NCI-H2107 treated with DMSO at 0.1 percent for 48 hours (cell line): ENCODE data around the gene SNRK.

Experiments used
- DNase-seq: peaks from one replicate; lab custom pipeline; 2025; ENCODE audit not compliant: unreplicated experiment; lab: John Stamatoyannopoulos, UW

The SNRK gene, protein sequence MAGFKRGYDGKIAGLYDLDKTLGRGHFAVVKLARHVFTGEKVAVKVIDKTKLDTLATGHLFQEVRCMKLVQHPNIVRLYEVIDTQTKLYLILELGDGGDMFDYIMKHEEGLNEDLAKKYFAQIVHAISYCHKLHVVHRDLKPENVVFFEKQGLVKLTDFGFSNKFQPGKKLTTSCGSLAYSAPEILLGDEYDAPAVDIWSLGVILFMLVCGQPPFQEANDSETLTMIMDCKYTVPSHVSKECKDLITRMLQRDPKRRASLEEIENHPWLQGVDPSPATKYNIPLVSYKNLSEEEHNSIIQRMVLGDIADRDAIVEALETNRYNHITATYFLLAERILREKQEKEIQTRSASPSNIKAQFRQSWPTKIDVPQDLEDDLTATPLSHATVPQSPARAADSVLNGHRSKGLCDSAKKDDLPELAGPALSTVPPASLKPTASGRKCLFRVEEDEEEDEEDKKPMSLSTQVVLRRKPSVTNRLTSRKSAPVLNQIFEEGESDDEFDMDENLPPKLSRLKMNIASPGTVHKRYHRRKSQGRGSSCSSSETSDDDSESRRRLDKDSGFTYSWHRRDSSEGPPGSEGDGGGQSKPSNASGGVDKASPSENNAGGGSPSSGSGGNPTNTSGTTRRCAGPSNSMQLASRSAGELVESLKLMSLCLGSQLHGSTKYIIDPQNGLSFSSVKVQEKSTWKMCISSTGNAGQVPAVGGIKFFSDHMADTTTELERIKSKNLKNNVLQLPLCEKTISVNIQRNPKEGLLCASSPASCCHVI

GRCh38 chr3:43286115-43286840 is at the start of gene SNRK:
Gene SNRK (plus strand): TSS chr3:43286540. CDS start chr3:43303204, 16,664 bp downstream.
- DNase-seq: peak; percentile 20

DNA sequence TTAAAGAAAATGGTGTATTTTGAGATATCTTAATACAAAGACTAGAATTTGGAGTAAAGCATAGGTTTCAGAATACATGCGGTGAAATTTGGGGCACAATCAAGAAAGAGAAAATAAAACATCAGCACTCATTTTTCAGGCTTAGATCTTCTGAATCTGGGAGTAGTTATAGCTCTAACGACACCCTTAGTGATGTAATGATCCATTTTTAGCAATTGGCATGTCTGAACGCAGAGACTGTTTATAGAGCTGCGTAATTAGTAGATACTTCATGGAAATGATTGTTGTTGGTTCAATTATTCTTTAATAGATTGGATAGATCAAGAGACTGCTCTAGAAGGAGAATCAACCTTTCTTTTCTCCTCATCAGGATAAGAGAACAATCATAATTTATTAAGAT is 47.5 kb upstream of the SNRK start:
- DNase-seq: no peak

DNA sequence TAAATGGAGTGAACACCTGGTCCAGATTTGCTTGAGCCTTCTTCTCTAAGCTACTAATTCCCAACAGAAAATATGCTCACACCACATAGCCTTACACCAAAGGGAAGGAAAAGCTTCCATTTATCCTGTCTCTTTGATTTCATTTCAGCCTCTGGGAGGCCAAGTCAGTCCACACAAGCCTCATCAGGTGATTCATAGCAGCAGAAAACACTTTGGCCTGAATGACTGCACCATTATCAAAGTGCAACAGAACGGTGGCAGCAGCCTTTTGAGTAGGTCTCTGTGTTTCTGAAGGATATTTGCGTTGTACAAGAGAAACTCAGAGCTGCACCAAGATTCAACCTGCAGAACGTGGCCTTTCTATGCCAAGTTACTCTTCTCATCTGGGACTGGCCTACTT is 46.6 kb upstream of the SNRK start:
- DNase-seq: no peak

DNA sequence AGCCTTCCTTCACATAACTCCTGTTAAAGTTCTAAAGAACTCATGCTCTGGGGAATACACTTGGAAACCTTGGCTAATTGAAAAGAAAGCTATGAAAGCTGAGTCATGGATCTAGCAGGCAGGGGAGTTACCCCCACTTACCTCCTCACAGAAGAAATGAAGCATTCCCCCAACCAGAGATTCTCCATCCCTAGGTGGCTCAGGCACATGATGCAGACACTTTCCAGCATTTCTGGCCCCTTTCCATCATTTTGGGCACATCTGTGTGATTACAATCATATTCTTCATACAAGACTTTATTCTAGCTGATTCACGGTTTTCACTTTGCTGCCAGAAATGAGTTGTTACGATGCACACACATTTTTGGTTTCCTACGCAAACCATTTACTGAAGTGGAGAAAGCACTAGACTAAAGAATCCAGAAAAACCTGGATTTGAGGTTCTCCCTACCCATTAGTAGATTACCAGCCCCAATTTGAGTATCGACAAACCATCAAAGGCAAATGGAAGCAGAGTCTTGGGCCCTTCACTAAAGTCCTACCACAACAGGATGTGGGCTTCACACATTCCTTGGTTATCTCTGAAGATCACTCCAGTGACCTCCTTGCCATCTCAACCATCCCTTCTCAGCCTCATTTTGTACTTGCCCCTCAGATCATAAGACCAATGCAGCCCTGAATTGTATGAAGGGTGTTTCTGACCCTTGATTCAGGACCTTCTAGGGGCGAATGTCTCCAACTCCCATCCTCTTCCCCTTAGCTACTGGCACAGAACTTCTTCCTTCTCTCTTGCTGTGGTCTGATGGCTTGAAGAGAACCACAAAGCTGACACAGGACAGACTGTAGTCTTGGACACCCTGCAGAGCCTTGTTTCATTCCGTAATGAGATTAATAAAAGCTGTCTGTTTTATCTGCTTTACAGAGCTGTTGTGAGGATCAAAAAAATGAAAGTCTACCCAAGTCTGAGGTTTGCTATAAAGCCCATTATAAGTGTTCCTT is 42.5 kb upstream of the SNRK start:
- DNase-seq: no peak

GRCh38 chr3:43244694-43245093 is 41.6 kb upstream of the SNRK start:
- DNase-seq: no peak

GRCh38 chr3:43246976-43247375 is 39.4 kb upstream of the SNRK start:
- DNase-seq: no peak

GRCh38 chr3:43247561-43248184 is 38.7 kb upstream of the SNRK start:
- DNase-seq: no peak

GRCh38 chr3:43248185-43248583 is 38.2 kb upstream of the SNRK start:
- no peak for DNase-seq

DNA sequence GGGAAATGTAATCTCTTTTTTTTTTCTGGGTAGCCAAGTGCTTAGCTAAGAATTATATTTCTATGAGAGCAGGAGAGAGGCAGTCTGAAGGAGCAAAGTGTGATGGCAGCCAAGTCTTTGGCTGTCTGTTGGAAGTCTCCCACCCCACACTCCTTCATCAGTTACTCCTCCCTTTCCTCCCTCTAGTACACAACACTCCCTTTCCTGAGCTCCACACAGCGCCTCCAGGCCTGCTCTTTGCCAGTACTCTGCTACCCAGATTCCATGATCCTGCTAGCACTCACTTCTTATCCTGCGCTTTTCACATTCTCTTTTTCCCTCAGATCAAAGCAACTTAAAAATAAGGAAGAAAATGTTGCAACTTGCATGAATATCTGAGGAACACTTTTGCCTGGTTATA is 37.4 kb upstream of the SNRK start:
- no peak for DNase-seq

DNA sequence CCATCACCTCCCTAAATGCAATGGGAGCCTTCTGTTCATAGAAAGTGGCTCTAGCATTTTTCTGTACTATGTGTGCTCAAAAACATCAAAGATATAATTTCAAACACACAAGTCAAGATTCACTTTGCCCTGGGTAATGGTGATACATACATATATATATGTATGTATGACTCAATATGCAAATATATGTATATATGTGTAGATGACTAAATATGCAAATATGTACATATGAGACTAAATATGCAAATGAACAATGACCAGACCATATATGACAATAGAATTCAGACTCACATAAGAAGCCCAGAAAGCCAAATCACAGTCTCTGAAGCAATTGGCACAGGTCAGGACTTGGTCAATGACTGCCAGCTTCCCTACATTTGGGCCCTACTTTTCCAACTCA is 36.9 kb upstream of the SNRK start:
- no peak for DNase-seq

DNA sequence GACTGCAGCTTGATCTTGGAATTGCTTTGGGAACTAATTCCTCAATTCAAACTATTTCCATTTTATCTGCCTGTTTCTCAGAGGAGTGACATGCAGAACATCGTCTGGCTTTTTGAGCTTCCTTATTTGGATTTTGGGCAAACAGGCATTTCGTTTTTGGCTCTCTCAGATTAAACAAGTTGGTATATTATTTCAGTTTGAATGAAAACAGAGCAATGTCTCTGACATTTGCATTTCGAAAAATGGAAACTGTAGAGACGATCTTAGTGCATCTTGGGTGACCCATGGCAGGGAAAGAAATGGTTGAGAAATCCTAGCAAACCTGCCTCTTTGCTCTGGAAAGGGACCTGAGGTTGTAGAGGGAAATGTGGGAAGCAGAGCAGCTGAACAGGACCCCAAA is 33.0 kb upstream of the SNRK start:
- no peak for DNase-seq

- no peak for DNase-seq
Measured at GRCh38 chr3:43254125-43254524, 32.2 kb upstream of the SNRK start.

- no peak for DNase-seq
Measured at GRCh38 chr3:43255662-43256061, 30.7 kb upstream of the SNRK start.

DNA sequence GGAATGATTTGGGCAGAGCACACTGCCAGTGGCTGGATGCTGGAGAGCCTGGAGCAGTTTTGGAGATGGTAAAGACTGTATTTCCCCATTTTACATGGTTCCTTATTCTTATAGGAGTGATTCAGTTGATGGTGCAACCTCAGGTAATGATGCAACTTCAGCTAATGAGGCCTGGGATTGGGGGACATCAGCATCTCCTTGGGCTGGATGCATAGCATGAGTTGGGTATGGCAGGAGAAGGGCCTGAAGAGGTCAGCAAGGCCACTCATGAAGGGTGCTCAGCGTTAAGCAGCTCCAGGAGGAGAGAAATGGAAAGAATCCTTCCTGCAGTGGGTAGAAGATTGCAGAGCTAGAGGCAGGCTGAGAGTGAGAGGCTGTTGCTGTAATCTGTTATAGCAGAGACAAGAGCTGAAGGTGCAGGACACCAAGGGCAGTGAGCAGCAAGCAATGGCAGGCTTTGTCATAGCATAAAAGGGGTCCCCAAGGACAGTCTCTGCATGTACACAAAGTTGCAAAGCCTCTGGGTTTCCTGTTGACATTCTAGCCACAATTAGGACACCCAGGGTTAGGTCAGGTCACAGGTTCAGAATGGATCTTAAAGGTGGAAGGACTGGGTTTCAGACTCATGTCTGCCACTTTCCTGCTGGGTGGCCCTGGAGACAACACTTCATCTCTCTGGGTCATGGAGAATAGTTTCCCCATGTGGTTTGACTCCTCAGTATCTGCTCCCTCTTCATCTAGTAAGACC is 29.5 kb upstream of the SNRK start:
- no peak for DNase-seq

DNA sequence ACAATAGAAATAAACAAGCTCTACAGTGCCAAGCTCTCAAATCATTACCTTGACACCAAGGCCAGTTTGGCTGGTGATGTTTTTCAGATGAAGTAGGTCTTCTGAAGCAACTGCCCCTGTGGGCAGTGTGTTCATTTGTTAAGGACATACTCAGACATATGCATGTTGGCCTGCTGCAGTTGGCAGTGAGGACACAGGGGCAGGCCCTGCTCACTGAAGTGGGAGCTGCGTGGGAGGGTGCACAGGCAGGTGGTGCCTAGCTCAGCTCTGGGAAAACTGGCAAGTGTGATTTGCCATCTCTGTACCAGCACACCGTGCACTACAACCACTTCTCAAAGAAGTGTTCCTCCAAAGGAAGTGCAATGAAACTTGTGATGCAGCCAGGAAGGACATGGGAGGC is 28.5 kb upstream of the SNRK start:
- DNase-seq: no peak

- no peak for DNase-seq
Measured at GRCh38 chr3:43259626-43260025, 26.7 kb upstream of the SNRK start.

- DNase-seq: no peak
Measured at GRCh38 chr3:43260412-43260811, 25.9 kb upstream of the SNRK start.

DNA sequence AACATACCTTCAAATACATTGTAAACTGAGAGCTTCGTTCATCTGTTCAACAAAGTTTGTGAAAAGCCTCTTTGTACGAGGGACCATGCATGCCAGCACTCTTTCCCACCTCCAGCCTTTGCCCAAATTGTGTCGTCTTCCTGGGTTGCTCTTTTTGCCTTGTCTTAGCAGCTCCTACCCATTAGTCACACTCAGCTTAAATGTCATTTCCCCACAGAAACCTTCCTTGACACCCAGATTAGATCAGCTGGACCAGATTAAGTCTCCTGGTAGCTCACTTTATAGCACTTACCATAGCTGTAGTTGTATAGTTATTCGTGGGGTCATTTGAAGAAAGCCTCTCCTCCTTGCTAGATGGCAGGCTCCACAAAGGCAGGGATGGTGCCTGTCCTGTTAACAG is 24.1 kb upstream of the SNRK start:
- no peak for DNase-seq

DNA sequence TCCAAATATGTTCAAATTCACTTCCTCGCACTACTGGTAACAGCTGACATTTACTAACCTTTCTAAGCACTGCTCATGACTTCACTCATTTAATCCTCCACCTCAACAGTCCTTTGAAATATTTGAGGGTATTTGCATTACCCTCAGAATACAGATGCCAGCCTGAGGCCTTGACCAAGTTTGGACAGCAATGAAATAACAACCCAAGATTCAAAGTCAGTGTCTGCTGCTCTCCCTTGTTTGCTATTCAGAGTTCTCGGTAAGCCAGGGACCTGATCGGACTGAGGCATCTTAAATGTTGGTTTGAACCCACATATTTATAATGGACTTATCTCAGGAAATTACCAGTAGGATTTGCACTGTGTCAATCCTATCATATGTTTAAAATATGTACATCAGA is 19.9 kb upstream of the SNRK start:
- DNase-seq: no peak
